ENCODE results near the gene KIF1B.

The KIF1B gene

DNA sequence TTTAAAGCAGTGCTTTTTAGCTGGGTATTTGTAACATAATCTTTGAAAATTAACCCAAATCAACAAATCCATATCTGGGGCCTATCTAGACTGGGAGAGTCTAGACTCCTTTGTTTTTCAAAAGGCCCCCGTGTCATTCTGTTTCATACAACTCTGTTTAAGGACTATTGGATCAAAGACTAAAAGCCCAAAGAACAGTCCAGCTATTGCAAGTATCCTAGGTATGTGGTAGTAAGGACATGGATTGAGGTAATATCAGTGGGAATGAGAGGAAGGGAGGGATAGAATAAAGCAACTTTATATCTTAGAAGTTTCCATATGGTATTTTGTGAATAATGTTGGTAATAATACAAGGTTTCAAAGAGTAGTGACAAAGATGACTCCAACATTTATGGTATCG is 18.2 kb downstream of the KIF1B start:
- Histone ChIP-seq H3K27me3 (ENCODE audit: insufficient read depth, low read length, poor library complexity) (no peaks in the 10 kb centered on the region), H3K9ac (ENCODE audit: low read depth, low read length) (no peak overlapping the region), H4K20me1 (ENCODE audit: insufficient read depth, low read length) (no peaks in the 10 kb centered on the region; the same call in 1 of the 2 replicates), H3K36me3 (ENCODE audit: insufficient read depth, low read length) (no peaks in the 10 kb centered on the region), H3K4me2 (ENCODE audit: insufficient read depth, low read length) (no peak overlapping the region), H3K79me2 (ENCODE audit: insufficient read depth, low read length) (peaks cover 5% of the 10 kb centered on the region; the same call in 1 of the 2 replicates), H3K9me3 (ENCODE audit: insufficient read depth, low read length, severe bottlenecking) (no peaks in the 10 kb centered on the region), H3K4me1 (ENCODE audit: insufficient read depth, low read length) (no peaks in the 10 kb centered on the region), H2AFZ (ENCODE audit: low read depth, low read length) (no peak overlapping the region), H3K4me3 (ENCODE audit: low read depth in 1 of 2, low read length in 2 of 2) (no peak overlapping the region), H3K27ac (ENCODE audit: low read length) (no peak overlapping the region)
- ATAC-seq (ENCODE audit: insufficient read depth, low read depth) (no peak), DNase-seq (no peak)
- no peak for TF ChIP-seq EZH2 (IDR thresholded peaks at IDR 0.05; ENCODE audit: borderline replicate concordance, low read depth, low read length, severe bottlenecking)
- TF ChIP-seq, protein P1, sequence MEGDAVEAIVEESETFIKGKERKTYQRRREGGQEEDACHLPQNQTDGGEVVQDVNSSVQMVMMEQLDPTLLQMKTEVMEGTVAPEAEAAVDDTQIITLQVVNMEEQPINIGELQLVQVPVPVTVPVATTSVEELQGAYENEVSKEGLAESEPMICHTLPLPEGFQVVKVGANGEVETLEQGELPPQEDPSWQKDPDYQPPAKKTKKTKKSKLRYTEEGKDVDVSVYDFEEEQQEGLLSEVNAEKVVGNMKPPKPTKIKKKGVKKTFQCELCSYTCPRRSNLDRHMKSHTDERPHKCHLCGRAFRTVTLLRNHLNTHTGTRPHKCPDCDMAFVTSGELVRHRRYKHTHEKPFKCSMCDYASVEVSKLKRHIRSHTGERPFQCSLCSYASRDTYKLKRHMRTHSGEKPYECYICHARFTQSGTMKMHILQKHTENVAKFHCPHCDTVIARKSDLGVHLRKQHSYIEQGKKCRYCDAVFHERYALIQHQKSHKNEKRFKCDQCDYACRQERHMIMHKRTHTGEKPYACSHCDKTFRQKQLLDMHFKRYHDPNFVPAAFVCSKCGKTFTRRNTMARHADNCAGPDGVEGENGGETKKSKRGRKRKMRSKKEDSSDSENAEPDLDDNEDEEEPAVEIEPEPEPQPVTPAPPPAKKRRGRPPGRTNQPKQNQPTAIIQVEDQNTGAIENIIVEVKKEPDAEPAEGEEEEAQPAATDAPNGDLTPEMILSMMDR (IDR thresholded peaks at IDR 0.05; ENCODE audit: borderline replicate concordance, extremely low read depth, low read length, poor library complexity, severe bottlenecking), result no peak

DNA sequence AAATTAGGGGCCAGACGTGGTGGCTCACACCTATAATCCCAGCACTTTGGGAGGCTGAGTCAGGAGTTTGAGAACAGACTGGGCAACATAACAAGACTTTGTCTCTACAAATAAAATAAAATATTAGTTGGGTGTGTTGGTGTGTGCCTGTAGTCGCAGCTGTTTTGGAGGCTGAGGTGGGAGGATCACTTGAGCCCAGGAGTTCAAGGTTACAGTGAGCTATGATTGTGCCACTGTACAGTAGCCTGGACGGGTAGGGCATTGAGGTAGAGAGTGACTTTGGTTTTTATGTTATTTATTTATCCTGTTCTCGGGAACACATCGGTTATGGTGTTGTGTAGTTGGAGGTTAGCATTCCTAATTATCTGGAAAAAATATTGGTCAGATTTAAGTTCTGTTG is 19.5 kb downstream of the KIF1B start:
- Histone ChIP-seq H3K36me3 (ENCODE audit: insufficient read depth, low read length) (peaks cover 3% of the 10 kb centered on the region; the same call in 1 of the 2 replicates), H3K9ac (ENCODE audit: low read depth, low read length) (no peak overlapping the region), H4K20me1 (ENCODE audit: insufficient read depth, low read length) (no peaks in the 10 kb centered on the region; the same call in 1 of the 2 replicates), H3K27ac (ENCODE audit: low read length) (no peak overlapping the region), H3K4me3 (ENCODE audit: low read depth in 1 of 2, low read length in 2 of 2) (no peak overlapping the region), H3K9me3 (ENCODE audit: insufficient read depth, low read length, severe bottlenecking) (no peaks in the 10 kb centered on the region), H2AFZ (ENCODE audit: low read depth, low read length) (no peak overlapping the region), H3K4me2 (ENCODE audit: insufficient read depth, low read length) (no peak overlapping the region), H3K79me2 (ENCODE audit: insufficient read depth, low read length) (0 out of 2 replicates have a peak, but pooled peaks cover 2% of the 10 kb centered on the region), H3K27me3 (ENCODE audit: insufficient read depth, low read length, poor library complexity) (no peaks in the 10 kb centered on the region), H3K4me1 (ENCODE audit: insufficient read depth, low read length) (no peaks in the 10 kb centered on the region)
- no peak for DNase-seq
- no peak for TF ChIP-seq EZH2 (IDR thresholded peaks at IDR 0.05; ENCODE audit: borderline replicate concordance, low read depth, low read length, severe bottlenecking)
- TF ChIP-seq, protein P1 (IDR thresholded peaks at IDR 0.05; ENCODE audit: borderline replicate concordance, extremely low read depth, low read length, poor library complexity, severe bottlenecking), result no peak
- ATAC-seq (ENCODE audit: insufficient read depth, low read depth), result no peak

DNA sequence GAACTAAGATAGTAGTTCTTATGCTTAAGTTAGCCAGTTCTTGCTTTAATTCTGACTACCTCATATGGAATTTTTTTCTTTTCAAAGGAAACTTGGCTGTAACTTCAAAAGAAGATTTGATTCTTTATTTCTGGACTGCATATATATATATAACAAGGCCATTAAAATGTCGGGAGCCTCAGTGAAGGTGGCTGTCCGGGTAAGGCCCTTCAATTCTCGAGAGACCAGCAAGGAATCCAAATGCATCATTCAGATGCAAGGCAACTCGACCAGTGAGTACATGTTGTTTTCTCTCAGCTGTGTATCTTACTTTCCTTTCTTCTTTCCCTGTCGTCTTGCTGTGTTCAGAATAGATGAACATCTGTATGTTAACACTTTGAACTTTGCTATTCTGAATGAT is 21.8 kb downstream of the KIF1B start:
- TF ChIP-seq EZH2 (IDR thresholded peaks at IDR 0.05; ENCODE audit: borderline replicate concordance, low read depth, low read length, severe bottlenecking), result no peak
- TF ChIP-seq, protein P1 (IDR thresholded peaks at IDR 0.05; ENCODE audit: borderline replicate concordance, extremely low read depth, low read length, poor library complexity, severe bottlenecking), result no peak
- no peak overlapping the region for H3K4me3 ChIP-seq (ENCODE audit: low read depth in 1 of 2, low read length in 2 of 2)
- peaks cover 3% of the 10 kb centered on the region; the same call in 1 of the 2 replicates for H3K36me3 ChIP-seq (ENCODE audit: insufficient read depth, low read length)
- H3K79me2 ChIP-seq (ENCODE audit: insufficient read depth, low read length), result 0 out of 2 replicates have a peak, but pooled peaks cover 2% of the 10 kb centered on the region
- no peak overlapping the region for H2AFZ ChIP-seq (ENCODE audit: low read depth, low read length)
- H3K27ac ChIP-seq (ENCODE audit: low read length), result no peak overlapping the region
- H3K27me3 ChIP-seq (ENCODE audit: insufficient read depth, low read length, poor library complexity), result no peaks in the 10 kb centered on the region
- DNase-seq, result no peak
- no peaks in the 10 kb centered on the region for H4K20me1 ChIP-seq (ENCODE audit: insufficient read depth, low read length)
- H3K9ac ChIP-seq (ENCODE audit: low read depth, low read length), result no peak overlapping the region
- H3K9me3 ChIP-seq (ENCODE audit: insufficient read depth, low read length, severe bottlenecking), result no peaks in the 10 kb centered on the region
- no peak overlapping the region for H3K4me2 ChIP-seq (ENCODE audit: insufficient read depth, low read length)
- no peak for ATAC-seq (ENCODE audit: insufficient read depth, low read depth)
- H3K4me1 ChIP-seq (ENCODE audit: insufficient read depth, low read length), result no peaks in the 10 kb centered on the region
